ENCODE results near the gene DDN.

DNA sequence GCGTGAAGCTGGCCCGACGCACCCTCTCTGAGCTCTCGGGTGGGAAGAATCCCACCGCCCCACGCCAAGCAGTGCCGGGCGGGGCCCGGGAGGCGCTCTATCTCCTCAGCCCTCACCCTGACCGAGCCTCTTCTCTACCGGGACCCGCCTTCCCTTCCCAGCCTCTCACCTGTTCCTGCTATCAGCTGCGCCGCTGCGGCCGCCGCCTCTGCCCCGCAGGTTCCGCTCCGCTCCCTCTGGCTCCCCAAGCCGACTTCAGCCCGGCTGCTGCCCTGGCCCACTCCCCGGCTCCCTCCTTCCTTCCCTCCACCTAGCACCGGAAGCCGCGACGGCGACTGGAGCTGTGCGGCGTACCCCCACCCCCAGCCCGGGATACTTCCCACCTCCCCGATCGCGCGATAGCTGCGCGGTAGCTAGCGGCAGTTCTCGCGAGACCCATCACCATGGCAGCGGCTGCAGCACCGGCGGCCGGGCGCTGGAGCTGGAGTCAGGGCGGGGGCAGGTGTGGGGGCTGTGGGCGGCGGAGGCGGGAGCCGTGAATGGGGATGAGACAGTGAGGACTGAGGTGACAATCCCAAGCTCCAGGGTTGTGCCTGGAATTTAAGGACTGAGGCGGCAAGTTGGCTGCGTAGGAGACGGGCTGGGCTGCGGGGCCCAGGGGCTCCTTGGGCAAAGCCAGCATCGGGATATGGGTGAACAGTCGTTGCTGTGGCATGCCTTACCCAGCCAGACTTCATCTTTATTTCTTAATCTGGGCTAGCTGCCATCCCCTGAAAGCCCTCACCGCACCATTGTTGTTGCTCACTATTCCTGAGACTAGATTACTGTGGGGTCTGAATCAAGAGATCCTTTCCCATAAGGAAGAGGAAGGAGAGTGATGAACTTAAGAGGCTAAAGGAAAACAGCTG, 41.8 kb downstream of the DDN start, which contains the start of gene ARF3:
- TF ChIP-seq ZNF274 (IDR thresholded peaks at IDR 0.05; ENCODE audit: low read depth, low read length) = no peak
- TF ChIP-seq YY1 (IDR thresholded peaks at IDR 0.05; ENCODE audit: insufficient read depth, insufficient read length) = no peak

All from NT2/D1 (cell line).